Measurements from ENCODE around the gene PEX26. TPM values are rescaled to one million over a fixed set of nuclear protein-coding genes. Genes with fewer than 3 reads are reported as not detected.
"Not testable (repeated sequence)": the region's sequence is repeated elsewhere in the genome, so short reads cannot be mapped to it uniquely, and the experiment has no call there.

Gene PEX26
- total RNA-seq, 2 experiments from 2014 or later, result 64.1 to 64.7 TPM

- ChIA-PET POLR2A (interaction anchor here (0.6 kb wide), 1 partner anchor 13 kb away, joined by 5 read pairs; the partner anchor contains the start of gene USP18), CTCF (interaction anchor here (0.7 kb wide), 1 partner anchor 17 kb away, joined by 3 read pairs; no protein-coding TSS in a partner anchor)
These were observed 59.0 kb downstream of the PEX26 start for GRCh38 chr22:18136563-18137320.

GRCh38 chr22:18141004-18141403, 63.2 kb downstream of the PEX26 start:
- POLR2A ChIA-PET, CTCF ChIA-PET: not testable (repeated sequence)

GRCh38 chr22:18144105-18144504, 66.3 kb downstream of the PEX26 start:
- CTCF ChIA-PET, result no interaction called here
- POLR2A ChIA-PET, result no interaction called here

- CTCF ChIA-PET, result no interaction called here
- POLR2A ChIA-PET, result no interaction called here
These were observed 68.0 kb downstream of the PEX26 start for GRCh38 chr22:18145676-18146388.

GRCh38 chr22:18146389-18146753, 68.6 kb downstream of the PEX26 start:
- CTCF ChIA-PET, result no interaction called here
- POLR2A ChIA-PET, result no interaction called here

- ChIA-PET CTCF (no interaction called here), POLR2A (no interaction called here)
These were observed 70.0 kb downstream of the PEX26 start for GRCh38 chr22:18147791-18148190.

- CTCF ChIA-PET, result no interaction called here
- POLR2A ChIA-PET, result no interaction called here
These were observed 70.6 kb downstream of the PEX26 start for GRCh38 chr22:18148293-18148965.

GRCh38 chr22:18152519-18152918, 74.7 kb downstream of the PEX26 start:
- ChIA-PET CTCF (interaction anchor here (0.6 to 0.7 kb wide), 2 partner anchors 70 to 1151 kb away, joined by 3 read pairs; no protein-coding TSS in a partner anchor), POLR2A (interaction anchor here (0.5 kb wide), 1 partner anchor 10 kb away, joined by 6 read pairs; no protein-coding TSS in a partner anchor)

GRCh38 chr22:18154821-18155390, 77.1 kb downstream of the PEX26 start:
- POLR2A ChIA-PET, result no interaction called here
- CTCF ChIA-PET, result no interaction called here

Other genes with a start within 250 kb of the PEX26 start
- 10 to 100 TPM; 47.1 to 48.6 TPM for gene MICAL3, start 53.4 kb upstream of the PEX26 start, total RNA-seq
- 1 to 10 TPM in 1 of 2 experiments, under 1 TPM in 1; 0.44 to 1.2 TPM for gene TUBA8, start 32.8 kb downstream of the PEX26 start, total RNA-seq
- gene USP18, start 72.2 kb downstream of the PEX26 start, total RNA-seq, result 1 to 10 TPM; 1.5 to 1.6 TPM